Measurements from ENCODE around the gene RIMS1.

Gene RIMS1

DNA sequence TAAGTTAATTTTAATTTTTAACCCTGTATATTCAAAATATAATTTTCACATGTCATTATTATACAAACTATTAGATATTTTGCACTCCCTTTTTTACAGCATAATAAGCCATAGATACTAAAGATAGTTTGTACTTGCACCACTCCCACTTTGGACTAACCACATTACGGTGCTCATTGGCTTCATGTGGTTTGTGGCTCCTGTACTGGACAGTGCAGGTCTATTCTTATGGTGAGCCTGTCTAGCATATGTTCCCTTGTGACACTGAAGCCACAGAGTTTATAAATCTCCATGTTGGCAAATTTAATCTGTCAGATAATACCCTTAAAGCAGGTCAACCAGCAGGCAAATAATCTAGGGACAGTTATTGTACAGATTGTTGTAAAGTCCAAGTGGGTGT lies 381.1 kb downstream of the RIMS1 start:
- no peak for TF ChIP-seq CTCF (IDR thresholded peaks at IDR 0.05)

DNA sequence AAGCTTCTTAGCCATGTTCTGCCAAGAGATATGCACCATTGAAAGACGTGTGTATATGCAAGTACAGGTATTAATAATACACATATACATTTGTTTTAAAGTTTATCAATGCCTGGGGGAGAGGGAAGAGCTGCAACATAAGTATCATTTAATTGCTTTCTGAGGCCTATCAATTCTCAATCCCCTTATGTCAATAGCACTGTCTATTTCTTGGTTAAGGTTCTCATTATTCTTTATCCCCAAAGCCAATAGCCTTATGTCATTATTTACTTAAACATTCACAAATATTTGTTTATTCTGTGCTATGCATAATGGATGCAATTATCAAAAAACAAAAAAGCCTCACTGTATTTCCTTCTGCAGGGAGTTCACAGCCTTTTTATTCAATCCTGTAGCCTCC lies 385.2 kb downstream of the RIMS1 start:
- no peak for TF ChIP-seq CTCF (IDR thresholded peaks at IDR 0.05)

DNA sequence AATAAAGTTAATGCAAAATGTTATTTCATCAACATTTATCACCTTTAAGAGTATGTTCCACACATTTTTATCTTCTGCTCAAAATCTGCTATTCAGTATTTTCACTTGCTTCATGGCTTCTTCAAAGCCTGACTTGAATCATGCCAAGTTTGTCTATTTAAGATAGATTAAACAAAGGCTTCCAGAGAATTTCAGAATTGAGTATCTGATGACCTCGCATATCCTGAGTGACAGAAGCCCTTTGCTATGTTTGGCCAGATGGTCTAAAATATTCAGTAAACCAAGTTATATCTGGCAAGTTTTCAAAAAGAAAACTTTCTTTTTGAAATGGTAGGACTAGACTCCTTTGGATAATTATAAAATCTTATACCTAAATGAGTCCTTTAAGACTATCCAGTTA lies 386.6 kb downstream of the RIMS1 start:
- no peak for TF ChIP-seq CTCF (IDR thresholded peaks at IDR 0.05)

DNA sequence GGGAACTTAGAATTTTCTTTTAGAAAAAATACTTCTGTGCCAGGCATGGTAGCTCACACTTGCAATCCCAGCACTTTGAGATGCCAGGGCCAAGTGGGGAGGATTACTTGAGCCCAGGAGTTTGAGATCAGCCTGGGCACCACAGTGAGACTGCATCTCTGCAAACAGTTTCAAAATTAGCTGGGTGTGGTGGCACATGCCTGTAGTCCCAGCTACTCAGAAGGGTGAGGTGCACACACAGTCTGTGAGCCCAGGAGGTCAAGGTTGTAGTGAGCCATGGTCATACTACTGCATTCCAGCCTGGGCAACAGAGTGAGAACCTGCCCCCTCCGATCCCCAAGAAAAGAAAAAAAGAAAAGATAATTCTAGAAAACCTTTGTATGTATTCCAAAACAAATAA lies 389.5 kb downstream of the RIMS1 start:
- TF ChIP-seq CTCF (IDR thresholded peaks at IDR 0.05), result no peak

DNA sequence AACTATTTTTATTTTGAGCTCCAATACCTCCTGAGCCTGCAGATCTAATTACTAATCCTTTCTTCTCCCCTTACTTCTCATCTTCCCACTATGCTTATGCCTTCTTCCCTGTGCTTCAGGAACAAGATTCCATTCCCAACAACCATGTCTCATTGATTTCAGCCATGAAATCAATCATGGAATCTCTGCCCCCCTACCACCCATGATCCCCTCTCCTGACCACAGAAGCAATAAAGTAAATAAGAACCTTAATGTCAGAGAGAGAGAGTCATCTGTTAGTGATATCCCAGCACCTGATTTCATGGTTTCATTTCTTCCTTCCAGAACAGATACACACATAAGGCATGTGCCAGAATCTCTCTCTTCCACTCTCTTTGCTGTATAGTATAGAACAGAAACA lies 395.9 kb downstream of the RIMS1 start:
- TF ChIP-seq CTCF (IDR thresholded peaks at IDR 0.05), result no peak

DNA sequence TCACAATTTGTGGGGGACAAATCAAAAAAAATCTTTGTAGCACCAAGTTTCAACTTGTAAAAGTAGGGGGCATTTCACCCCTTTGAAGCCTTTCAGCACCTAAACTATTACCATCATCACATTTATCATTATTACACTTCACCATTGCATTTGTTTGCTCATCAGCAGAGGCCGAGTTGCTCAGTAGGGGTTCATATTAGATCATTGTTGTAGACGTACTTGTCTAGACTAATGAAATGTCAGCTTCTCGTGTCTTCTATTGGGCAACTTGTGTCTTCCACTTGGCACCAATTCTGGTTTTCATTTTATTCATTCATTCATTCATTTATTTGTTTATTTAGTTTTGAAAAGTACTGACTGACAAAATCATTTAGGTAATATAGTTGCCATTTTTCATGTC lies 397.2 kb downstream of the RIMS1 start:
- no peak for TF ChIP-seq CTCF (IDR thresholded peaks at IDR 0.05)

GRCh38 chr6:72286911-72287311 lies 400.6 kb downstream of the RIMS1 start:
- TF ChIP-seq CTCF (IDR thresholded peaks at IDR 0.05), result no peak

DNA sequence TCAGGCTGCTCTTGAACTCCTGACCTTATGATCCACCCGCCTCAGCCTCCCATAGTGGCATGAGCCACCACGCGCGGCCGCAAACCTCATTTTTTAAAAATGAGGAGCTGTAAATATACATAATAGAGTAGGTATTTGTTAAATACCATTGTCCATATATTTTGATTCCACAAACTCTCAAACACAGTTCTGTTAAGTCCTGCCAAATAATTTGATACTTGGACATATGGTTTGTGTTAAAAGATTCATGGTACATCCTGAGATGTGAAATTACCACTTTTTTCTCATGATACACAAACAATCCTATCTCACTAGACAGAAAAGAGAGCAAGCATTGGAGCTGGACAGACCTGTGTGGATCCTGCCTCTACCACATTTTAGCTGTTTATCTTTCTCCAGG lies 401.5 kb downstream of the RIMS1 start:
- TF ChIP-seq CTCF (IDR thresholded peaks at IDR 0.05), result no peak
